HG03432 (cell line): ENCODE results near the gene TAF3.

Experiments used
- ATAC-seq: cut with Tn5 transposase; IDR thresholded peaks from one replicate; pipeline ENCODE4 v1.9.1; 2021; ENCODE audit warnings: mild to moderate bottlenecking, moderate library complexity; ENCODE audit not compliant: unreplicated experiment

The TAF3 gene

DNA sequence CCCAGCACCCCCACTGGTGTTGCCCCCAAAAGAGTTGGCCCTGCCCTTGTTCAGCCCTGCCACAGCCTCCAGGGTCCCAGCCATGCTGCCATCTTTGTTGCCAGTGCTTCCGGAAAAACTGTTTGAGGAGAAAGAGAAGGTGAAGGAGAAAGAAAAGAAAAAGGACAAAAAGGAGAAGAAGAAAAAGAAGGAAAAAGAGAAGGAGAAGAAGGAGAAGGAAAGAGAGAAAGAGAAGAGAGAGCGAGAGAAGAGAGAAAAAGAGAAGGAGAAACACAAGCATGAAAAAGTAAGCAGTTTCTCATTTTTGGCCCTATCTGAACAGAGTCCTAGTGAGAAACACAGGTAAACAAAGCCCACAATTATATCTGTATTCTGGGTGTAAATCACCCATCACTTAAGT lies 147.2 kb downstream of the TAF3 start:
- ATAC-seq, result no peak

DNA sequence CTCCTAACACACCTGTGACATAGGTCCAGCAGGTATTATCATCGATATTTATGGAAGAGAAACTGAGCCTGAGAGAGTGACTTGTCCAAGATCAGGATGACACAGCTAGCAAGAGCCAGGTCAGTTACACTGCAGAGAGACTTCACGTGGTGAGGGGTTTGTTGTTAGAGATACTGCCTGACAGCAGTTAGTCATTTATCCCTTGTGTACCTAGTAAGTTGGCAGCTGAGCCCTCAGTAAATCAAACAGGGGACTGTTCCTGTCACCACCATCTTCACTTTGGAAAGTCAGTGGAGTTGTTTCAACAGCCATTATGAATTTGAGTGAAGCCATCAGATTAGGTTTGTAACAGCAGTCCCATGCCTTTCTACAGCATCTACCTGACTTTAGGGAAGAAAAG lies 148.7 kb downstream of the TAF3 start:
- ATAC-seq, result no peak

DNA sequence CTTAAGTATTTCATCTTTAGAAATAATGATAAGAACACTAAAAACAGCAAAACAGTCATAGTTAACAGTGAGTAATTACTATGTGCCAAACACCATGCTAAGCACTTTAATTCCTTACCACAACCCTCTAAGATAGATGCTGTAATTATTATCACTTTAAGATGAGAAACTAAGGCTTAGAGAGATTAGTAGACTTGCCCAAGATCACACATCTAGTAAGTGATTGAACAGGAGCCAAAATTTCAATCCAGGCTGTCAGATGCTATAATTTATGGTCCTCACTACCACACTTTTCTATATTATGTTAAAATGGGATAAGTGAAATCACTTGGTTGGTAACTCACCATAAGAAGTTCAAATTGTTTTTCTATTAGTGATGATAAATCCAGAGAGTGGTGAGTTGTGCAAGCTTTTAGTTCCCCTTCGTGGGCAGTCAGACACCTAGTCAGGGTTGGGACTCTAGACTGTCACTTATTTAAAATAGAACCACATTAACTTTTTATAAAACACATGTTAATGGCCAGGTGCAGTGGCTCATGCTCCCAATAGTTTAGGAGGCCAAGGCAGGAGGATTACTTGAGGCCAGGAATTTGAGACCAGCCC lies 150.3 kb downstream of the TAF3 start:
- no peak for ATAC-seq

DNA sequence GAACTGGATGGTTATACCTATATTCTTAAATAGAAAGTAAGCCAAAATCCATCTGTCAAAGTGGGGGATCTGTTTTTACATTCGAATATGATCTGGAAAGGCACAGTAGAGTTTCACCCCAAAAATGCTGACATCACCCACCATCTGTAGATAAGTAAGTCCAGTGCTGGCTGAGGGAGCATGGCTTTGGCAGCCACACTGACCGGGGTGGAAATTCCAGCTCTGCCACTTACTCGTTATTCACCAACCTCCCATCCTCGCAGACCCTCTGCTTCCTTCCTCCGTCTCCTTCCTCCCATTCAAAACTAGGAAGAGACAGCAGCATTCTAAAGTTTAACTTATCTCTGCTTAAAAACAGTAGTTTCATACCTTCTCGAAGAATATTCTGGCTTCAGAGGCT lies 151.3 kb downstream of the TAF3 start:
- no peak for ATAC-seq

DNA sequence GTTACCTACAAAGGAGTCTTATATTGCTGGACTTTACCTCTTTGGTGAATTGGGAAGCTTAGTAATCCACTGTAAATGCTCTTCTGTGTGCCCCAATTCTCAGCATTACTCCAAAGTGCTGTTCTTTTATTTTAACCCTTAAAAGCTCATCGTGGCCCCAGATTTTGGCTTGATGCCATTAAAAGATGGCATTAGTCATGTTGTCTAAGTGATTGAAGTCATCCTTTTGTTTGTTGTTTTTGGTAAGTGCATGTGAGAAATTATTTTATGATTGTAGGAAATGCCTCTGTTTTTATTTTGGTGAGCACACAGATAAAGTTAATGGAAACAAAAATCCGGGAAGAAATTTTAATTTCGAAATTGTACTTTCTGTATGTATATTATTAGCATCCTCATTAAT lies 153.6 kb downstream of the TAF3 start:
- ATAC-seq, result no peak

DNA sequence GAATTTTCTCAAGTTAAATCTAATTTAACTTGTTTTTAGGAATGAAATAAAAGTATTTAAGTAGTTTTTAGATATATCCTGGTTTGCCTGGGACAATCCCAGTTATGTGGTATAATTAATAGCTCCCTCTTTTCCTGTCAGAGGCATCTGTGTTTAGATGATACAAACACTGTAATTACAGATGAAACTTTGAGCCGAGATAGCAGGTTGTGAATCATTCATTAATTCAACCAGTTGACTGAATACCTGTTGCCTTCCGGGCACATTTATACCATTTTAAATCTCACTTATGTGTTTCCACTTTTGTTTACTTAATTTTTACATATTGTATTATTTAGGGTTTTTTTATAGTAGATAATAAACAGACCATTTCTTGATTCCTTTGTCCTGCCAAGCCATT lies 154.1 kb downstream of the TAF3 start:
- no peak for ATAC-seq

DNA sequence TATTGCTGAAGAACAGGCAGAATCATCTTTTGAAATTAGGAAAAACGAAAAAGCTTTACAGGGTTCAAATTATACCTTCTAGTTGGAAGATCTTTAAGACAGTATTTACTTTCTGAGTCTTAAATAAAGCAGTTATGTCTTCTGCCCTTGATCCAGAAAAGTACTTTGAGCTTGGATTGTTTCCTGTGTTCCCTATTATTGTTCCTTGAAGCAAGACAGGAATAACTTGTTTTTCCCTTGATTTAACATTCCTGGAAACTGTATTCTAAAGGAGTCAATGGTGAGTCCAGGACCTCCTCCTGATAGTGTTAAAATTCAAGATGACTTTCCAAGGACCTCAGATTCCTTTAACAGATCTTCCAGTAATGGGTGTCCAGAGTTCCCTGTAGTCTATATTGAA lies 161.9 kb downstream of the TAF3 start:
- no peak for ATAC-seq

DNA sequence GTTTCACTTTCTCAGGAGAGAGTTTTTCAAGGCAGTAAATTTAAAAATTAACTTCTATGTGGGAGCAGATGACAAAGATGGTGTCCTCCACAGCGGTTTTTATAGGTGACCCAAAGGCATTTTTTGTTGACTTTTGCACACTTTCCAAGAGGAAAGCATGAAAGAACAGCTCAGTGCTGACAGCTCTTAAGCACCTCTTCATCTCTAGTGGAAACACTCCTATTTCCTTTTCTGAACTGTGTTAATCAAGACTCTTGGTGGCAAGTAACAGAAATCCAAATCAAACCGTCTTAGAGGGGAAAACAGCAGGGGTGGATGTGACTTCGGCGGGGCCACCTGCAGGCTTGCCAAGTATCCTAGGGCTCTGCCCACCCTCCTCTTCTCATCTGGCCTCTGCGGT lies 164.4 kb downstream of the TAF3 start:
- no peak for ATAC-seq

DNA sequence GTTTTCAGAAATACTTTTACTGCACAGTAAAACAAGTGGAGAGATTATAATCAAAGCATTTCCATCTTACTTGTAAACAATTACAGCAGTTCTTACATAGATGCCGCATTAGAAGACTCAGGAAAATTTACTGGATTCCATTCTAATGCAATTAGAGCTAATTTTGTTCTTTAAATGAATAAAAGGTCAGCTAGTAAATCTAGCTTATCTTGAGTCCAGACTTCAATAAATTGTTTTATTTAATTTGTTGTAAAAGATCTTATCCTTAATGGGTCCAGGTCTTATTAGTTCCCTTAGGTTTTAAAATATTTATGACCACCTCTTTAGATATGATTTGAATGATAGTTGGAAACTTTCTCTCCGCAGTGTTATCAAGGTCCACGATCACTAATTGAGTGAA lies 166.0 kb downstream of the TAF3 start:
- no peak for ATAC-seq

DNA sequence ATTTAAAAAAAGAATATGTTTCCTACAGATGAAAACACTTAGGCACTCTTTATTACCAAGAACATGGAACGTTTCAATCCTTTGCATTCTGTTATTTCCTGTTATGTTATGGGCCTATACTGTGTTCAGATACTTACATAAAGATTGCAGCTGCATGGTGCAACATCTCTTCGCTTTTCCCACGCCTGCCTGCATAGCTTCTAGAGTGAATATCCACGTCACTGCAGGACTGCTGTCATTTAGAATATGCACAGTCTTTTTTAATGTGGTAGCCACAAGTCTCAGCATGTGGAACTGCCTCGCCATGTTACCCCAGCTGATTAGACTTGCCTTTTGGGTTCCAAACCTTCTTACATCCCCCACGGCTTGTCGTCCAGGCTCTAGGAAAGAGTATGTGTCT lies 166.6 kb downstream of the TAF3 start:
- no peak for ATAC-seq

DNA sequence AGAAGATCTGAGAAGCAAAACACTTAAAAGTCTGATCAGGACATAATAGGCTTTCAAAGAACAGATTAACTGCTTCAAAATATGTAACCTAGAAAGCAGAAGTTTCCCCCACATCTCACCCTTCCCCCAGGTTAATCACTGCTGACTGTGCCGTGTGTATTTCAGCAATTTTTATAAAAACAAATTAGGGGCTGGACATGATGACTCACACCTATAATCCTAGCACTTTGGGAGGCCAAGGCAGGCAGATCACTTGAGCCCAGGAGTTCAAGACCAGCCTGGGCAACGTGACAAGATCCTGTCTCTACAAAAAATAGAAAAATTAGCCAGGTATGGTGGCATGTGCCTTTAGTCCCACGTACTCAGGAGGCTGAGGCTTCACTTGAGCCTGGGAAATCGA lies 168.5 kb downstream of the TAF3 start:
- no peak for ATAC-seq

DNA sequence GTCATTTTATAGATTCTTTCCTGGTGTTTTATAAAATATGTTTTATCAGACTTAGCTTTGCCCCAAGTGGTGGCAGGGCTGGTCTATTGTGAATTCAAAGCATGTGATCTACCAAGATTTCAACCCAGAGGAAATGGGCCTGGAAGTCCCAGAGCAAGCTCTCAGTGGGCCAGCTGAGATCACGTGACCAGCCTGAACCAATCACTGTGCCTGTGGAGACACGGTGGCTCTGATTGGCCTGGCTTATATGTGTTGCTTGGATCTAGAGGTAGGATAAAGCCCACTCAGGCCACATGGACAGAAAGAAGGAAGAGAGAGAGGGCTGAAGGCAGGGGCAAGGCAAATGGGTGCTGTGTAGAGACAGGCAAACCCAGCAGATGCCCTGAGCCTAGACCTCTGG lies 170.7 kb downstream of the TAF3 start:
- no peak for ATAC-seq

DNA sequence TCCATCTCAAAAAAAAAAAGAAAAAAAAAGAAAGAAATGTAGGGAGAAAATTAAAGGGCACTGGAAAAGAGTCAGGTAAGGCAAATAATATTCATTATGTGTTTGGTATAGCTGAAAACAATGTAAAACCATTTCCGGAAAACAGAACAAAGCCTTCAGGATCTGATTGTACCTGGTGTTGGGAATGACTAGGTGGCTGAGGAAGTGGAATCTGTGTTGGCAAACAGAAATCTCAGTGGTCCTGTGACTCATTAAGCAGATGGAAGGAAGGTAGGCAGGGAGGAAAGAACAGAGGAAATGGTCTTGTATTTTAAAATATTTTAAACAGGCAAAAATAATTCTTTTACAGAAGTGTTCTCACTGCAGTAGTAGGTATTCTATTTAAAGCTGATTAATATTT lies 180.5 kb downstream of the TAF3 start:
- no peak for ATAC-seq

DNA sequence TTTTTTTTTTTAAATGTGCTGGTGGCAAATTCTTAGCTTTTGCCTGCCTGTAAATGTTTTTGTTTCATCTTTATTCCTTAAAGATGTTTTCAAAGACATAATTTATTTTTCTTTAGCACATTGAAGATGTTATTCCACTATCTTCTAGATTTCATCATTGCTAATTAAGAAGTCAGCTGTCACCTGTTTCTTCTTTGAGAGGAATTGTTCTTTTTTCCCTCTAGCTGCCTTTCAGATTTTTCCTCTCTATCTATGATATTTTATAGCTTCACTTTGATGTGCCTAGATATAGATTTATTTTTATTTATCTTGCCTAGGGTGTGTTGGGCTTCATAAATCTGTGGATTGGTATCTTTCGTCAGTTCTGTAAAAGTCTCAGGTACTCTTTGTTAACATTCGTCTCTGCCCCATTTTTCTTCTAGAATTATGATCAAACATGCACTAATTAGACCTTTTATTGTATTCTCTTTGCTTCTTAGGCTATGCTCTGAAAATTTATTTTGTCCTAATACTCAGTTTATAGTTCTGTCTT lies 186.2 kb downstream of the TAF3 start:
- no peak for ATAC-seq

DNA sequence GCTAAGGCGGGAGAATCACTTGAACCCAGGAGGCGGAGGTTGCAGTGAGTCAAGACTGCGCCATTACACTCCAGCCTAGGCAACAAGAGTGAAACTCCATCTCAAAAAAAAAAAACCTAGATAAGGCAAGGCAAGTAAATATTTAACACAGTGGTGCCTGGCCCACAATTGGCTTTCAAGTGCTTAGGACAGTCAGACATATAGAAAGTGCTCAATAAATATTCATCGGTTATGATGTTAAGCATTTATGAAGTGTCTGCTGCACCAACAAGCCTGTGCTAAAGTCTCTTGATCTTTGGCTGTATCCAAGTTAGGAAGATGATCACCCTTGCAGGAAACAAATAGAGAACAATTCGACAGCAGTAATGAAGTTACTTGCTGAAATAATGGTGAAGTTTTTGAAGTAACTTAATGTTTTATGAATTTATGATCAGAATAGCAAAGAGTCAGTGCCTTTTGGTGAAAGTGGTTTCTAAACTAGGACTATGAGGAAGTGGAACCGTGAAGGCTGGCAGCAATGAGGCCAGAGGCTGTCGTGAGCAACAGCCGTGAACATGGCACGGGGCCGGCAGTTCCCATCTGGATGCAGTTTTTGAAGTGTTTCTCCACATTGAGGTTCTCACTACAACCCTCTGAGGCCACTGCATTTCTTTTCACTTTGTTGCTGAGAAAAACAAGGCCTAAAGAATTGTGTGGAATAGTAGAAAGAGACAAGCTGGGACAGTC lies 188.1 kb downstream of the TAF3 start:
- ATAC-seq, result peak; percentile 79

DNA sequence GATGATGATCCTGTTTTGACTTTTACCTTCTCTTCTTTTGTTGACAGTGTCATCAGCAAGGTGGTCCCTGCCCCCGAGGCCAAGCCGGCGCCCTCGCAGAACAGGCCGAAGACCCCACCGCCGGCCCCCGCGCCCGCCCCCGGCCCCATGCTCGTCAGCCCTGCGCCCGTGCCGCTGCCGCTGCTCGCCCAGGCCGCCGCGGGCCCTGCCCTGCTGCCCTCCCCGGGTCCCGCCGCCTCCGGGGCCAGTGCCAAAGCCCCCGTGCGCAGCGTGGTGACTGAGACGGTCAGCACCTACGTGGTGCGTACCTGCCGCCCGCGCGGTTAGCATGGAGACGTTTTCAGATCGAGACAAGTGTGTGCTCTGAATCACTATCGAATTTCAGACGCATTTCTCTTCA lies 190.7 kb downstream of the TAF3 start:
- ATAC-seq, result no peak

DNA sequence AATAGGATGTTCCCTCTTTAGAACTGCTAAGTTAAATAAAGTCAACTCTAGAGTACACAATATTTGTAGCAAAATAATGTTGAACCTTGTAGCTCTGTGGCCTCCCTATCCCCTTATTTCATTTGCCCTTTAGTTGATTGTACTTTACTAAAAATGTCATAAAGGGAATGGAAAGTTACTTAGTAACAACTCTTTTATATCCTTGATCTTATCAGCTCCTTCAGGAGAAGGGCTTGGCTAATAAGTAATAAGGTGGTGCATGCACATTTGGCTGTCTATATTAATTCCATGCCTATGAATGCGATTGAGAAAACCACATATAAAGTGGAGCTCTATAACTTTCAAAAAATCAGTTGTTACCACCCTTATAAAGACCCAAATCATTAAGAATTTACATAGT lies 194.7 kb downstream of the TAF3 start:
- no peak for ATAC-seq

DNA sequence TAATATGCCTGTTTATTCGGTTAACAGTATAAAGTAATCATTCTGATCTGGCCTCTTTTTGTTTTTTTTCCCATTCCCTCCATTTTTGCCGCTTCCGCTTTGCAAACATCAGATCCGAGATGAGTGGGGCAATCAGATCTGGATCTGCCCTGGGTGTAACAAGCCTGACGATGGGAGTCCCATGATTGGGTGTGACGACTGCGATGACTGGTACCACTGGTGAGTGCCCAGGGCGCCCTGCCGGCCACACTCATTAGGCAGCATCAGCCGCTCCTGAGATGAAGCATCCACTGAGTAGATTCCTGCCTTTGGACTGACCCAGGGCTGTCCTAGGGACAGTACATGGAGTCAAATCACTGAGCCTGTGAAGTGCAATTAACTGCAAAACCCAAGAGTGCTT lies 195.3 kb downstream of the TAF3 start:
- ATAC-seq, result no peak

DNA sequence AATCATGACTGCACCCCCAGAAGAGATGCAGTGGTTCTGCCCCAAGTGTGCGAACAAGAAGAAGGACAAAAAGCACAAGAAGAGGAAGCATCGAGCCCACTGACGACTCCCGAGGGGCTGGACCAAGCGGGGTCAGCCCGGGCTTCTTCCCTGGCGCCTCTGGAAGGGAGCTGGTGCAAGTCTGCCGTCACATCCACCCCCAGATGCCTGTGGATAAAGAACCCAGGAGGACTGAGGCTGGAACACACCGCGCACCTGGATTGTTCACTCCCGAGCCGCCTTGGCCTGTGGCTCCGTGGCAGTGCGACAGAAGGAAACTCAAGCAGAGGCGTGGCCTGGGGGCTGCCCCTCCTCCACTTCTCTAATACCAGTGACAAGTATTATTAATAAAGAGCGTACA lies 196.3 kb downstream of the TAF3 start:
- no peak for ATAC-seq

DNA sequence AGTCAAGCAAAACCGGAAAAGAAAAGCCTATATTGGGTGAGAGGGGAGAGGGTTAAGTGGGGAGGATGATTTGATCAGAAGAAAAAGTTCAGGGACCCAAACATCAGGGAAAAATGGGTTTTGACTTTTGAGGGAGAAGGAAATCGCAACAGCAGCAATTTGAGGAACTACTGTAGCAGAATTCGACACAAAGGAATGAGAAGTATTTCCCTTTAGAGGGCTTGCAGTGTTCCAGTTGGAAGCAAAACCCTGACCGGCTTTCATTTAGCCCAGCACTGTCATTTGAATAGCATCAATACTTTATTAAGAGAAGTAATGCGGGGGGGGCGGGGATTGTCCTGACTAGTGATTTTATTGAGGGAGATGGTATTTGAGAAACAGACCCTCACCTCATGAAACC lies 199.0 kb downstream of the TAF3 start:
- ATAC-seq, result no peak

DNA sequence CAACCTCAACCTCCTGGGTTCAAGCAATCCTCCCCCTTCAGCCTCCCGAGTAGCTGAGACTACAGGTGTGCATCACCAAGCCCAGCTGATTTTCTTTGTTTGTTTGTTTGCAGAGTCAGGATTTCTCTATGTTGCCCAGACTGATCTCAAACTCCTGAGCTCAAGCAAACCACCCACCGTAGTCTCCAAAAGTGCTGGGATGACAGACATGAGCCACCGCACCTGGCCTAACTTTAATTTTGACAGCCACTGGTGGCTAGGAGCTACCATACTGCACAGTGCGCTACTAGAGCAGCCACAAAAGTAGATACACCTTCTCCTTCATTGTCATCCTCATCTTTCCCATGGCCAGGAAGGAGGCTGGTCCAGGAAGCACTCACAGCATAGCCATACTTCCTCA lies 205.0 kb downstream of the TAF3 start:
- ATAC-seq, result no peak

DNA sequence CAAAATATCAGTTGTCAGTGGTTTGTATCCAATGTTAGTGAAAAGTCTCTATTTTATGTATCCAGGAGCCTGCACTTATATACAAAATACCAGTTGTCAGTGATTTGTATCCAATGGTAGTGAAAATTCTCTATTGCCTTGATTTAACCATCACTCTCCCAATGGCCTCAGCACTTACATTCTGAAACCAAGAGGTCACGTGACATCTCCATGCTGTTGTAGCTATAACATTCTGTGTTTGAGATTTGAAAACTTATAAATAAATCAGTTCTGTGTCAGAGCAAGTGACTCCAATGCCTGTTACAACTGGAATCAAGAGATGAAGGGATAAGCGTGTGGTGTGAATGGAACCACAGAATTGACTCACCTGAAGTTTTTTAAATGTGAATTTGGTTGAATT lies 205.5 kb downstream of the TAF3 start:
- no peak for ATAC-seq
